ENCODE results near the gene THSD4. TPM values are rescaled to one million over a fixed set of nuclear protein-coding genes. Genes with fewer than 3 reads are reported as not detected.

THSD4 gene
- total RNA-seq, 2 experiments from 2014 or later: not detected

- H3K27me3 Mint-ChIP-seq: peaks cover 52% of the 10 kb centered on the region
- H3K4me1 Mint-ChIP-seq (ENCODE audit: low read depth): no peaks in the 10 kb centered on the region
- DNase-seq (no peak), ATAC-seq (ENCODE audit: poor library complexity) (no peak)
- H3K9me3 Mint-ChIP-seq: no peaks in the 10 kb centered on the region
- H3K9me3 ChIP-seq (ENCODE audit: control insufficient read depth in 1 of 2, insufficient read depth in 1 of 2, low read length in 2 of 2): no peaks in the 10 kb centered on the region
- H3K36me3 ChIP-seq (ENCODE audit: insufficient read depth, low read length): no peaks in the 10 kb centered on the region
- H3K27me3 ChIP-seq (ENCODE audit: control insufficient read depth in 1 of 2, insufficient read depth in 2 of 2, low read length in 2 of 2): peaks cover 0 to 3% of the 10 kb centered on the region in 2 experiments
- no peak overlapping the region for H3K4me3 Mint-ChIP-seq
- intact Hi-C loops (cut with DNase I, micrococcal nuclease): no loop called here
- ChIA-PET POLR2A (no interaction called here), CTCF (no interaction called here)
- no peak for TF ChIP-seq CTCF (IDR thresholded peaks at IDR 0.05)
- no peaks in the 10 kb centered on the region for H3K36me3 Mint-ChIP-seq (ENCODE audit: low read depth)
- no peak overlapping the region for H3K27ac ChIP-seq (ENCODE audit: low read depth in 1 of 2, low read length in 2 of 2)
- H3K4me1 ChIP-seq (ENCODE audit: insufficient read depth, low read length): no peaks in the 10 kb centered on the region
- no peak overlapping the region for H3K4me3 ChIP-seq (ENCODE audit: low read length)
- no peak overlapping the region for H3K27ac Mint-ChIP-seq
These were observed 517.4 kb downstream of the THSD4 start for GRCh38 chr15:71632576-71633195.

GRCh38 chr15:71634820-71635560 lies 519.7 kb downstream of the THSD4 start:
- intact Hi-C loops (cut with DNase I, micrococcal nuclease): no loop called here
- no peak overlapping the region for H3K4me3 Mint-ChIP-seq
- no peaks in the 10 kb centered on the region for H3K36me3 ChIP-seq (ENCODE audit: insufficient read depth, low read length)
- no peak overlapping the region for H3K4me3 ChIP-seq (ENCODE audit: low read length)
- no peaks in the 10 kb centered on the region for H3K9me3 Mint-ChIP-seq
- DNase-seq: no peak
- no peaks in the 10 kb centered on the region for H3K4me1 ChIP-seq (ENCODE audit: insufficient read depth, low read length)
- no peaks in the 10 kb centered on the region for H3K9me3 ChIP-seq (ENCODE audit: control insufficient read depth in 1 of 2, insufficient read depth in 1 of 2, low read length in 2 of 2)
- H3K27ac Mint-ChIP-seq: no peak overlapping the region
- ATAC-seq (ENCODE audit: poor library complexity): no peak
- POLR2A ChIA-PET: no interaction called here
- H3K27ac ChIP-seq (ENCODE audit: low read depth in 1 of 2, low read length in 2 of 2): no peak overlapping the region
- CTCF ChIA-PET: no interaction called here
- TF ChIP-seq CTCF (IDR thresholded peaks at IDR 0.05): no peak
- peaks cover 0 to 3% of the 10 kb centered on the region in 2 experiments for H3K27me3 ChIP-seq (ENCODE audit: control insufficient read depth in 1 of 2, insufficient read depth in 2 of 2, low read length in 2 of 2)
- peaks cover 43% of the 10 kb centered on the region for H3K27me3 Mint-ChIP-seq
- H3K4me1 Mint-ChIP-seq (ENCODE audit: low read depth): no peaks in the 10 kb centered on the region
- no peaks in the 10 kb centered on the region for H3K36me3 Mint-ChIP-seq (ENCODE audit: low read depth)

- no peak overlapping the region for H3K27ac Mint-ChIP-seq
- H3K4me1 Mint-ChIP-seq (ENCODE audit: low read depth): no peaks in the 10 kb centered on the region
- no peak overlapping the region for H3K4me3 Mint-ChIP-seq
- H3K9me3 ChIP-seq (ENCODE audit: control insufficient read depth in 1 of 2, insufficient read depth in 1 of 2, low read length in 2 of 2): no peaks in the 10 kb centered on the region
- no peaks in the 10 kb centered on the region for H3K4me1 ChIP-seq (ENCODE audit: insufficient read depth, low read length)
- no peak for DNase-seq
- no peak for ATAC-seq (ENCODE audit: poor library complexity)
- ChIA-PET POLR2A (no interaction called here), CTCF (no interaction called here)
- intact Hi-C loops (cut with DNase I, micrococcal nuclease): no loop called here
- TF ChIP-seq CTCF (IDR thresholded peaks at IDR 0.05): no peak
- no peaks in the 10 kb centered on the region for H3K36me3 ChIP-seq (ENCODE audit: insufficient read depth, low read length)
- no peak overlapping the region for H3K27ac ChIP-seq (ENCODE audit: low read depth in 1 of 2, low read length in 2 of 2)
- H3K4me3 ChIP-seq (ENCODE audit: low read length): no peak overlapping the region
- H3K9me3 Mint-ChIP-seq: no peaks in the 10 kb centered on the region
- peaks cover 0 to 3% of the 10 kb centered on the region in 2 experiments for H3K27me3 ChIP-seq (ENCODE audit: control insufficient read depth in 1 of 2, insufficient read depth in 2 of 2, low read length in 2 of 2)
- H3K27me3 Mint-ChIP-seq: peaks cover 48% of the 10 kb centered on the region
- H3K36me3 Mint-ChIP-seq (ENCODE audit: low read depth): no peaks in the 10 kb centered on the region
These were observed 520.5 kb downstream of the THSD4 start for GRCh38 chr15:71635735-71636134.

All from CD4-positive, alpha-beta T cell (primary cell).